HepG2 (cell line): ENCODE measurements around the gene IL17RC. TPM values are rescaled to one million over a fixed set of nuclear protein-coding genes. Genes with fewer than 3 reads are reported as not detected.

Experiments
- DR1 ChIP-seq: sonication (generic); formaldehyde crosslinking; IDR thresholded peaks from 2 replicates; pipeline ENCODE4 v1.8.0; 2021; ENCODE audit warnings: mild to moderate bottlenecking, missing genetic modification reagents, inconsistent platforms
- TCF7L2 ChIP-seq: IDR thresholded peaks from 2 replicates; pipeline ENCODE4 v1.6.1; 2011; ENCODE audit warnings: mild to moderate bottlenecking, low read depth, low read length, moderate library complexity
- ZNF350 ChIP-seq: sonication (generic); formaldehyde crosslinking; IDR thresholded peaks from 2 replicates; pipeline ENCODE4 v1.4.0; 2020; ENCODE audit warnings: mild to moderate bottlenecking, low read depth, missing genetic modification reagents, borderline replicate concordance
- ZNF530 ChIP-seq: sonication (generic); formaldehyde crosslinking; IDR thresholded peaks from 2 replicates; pipeline ENCODE4 v1.5.0; 2020; ENCODE audit warnings: low read depth, mild to moderate bottlenecking, missing genetic modification reagents
- polyA plus RNA-seq, 8 experiments: library from polyadenylated mRNA; depleted of rRNA in 3 of 8; stranded (reverse) in 7 of 8; unstranded in 1 of 8; fragments of >200 nt; fragmentation: Illumina TruSeq in 4 of 8; extraction: Trizol in 4 of 8; gene quantifications; 2 replicates each; pipeline versions ENCODE4 v1.2.1 to v1.2.3, GENCODE V29; 2011 to 2016; ENCODE audit warnings: low read depth in 4 of 8, missing spikeins in 1 of 8, mixed read lengths in 1 of 8; ENCODE audit not compliant: insufficient read depth in 1 of 8
- total RNA-seq, 5 experiments: library from RNA; depleted of rRNA; stranded (reverse); fragments of >200 nt; fragmentation: Illumina TruSeq; extraction: Trizol; gene quantifications; 2 replicates each; pipeline ENCODE4 v1.2.3, GENCODE V29; 2016; ENCODE audit warnings: low read depth in 1 of 5
- TF ChIP-seq, protein P1 (sequence below): IDR thresholded peaks from 2 replicates; pipeline ENCODE4 v1.6.1; 2016; ENCODE audit warnings: low read depth, missing genetic modification reagents, missing compliant biosample characterization
- TF ChIP-seq, protein P2 (sequence below), 2 experiments: fragments of 450-650 bp in 1 of 2; sonication (generic) in 1 of 2; formaldehyde crosslinking in 1 of 2; IDR thresholded peaks; 2 replicates each; pipeline versions ENCODE4 v1.6.1 to v1.8.0; 2016 to 2022; ENCODE audit warnings: antibody characterized with exemption in 1 of 2, mild to moderate bottlenecking in 1 of 2, missing genetic modification reagents in 1 of 2
- TF ChIP-seq, protein P3 (sequence below): sonication (generic); formaldehyde crosslinking; IDR thresholded peaks from 2 replicates; pipeline ENCODE4 v1.9.0; 2021; ENCODE audit warnings: missing genetic modification reagents, mild to moderate bottlenecking, borderline replicate concordance
- TF ChIP-seq, protein P4 (sequence below): sonication (generic); formaldehyde crosslinking; IDR thresholded peaks from 2 replicates; pipeline ENCODE4 v1.4.0; 2020; ENCODE audit warnings: mild to moderate bottlenecking, missing genetic modification reagents

The IL17RC gene
- total and polyA plus RNA-seq, 2 of the 13 experiments (the other 11 are each of a cell fraction or from before 2014, with no cell fraction given): 20.7 to 24.0 TPM

DNA sequence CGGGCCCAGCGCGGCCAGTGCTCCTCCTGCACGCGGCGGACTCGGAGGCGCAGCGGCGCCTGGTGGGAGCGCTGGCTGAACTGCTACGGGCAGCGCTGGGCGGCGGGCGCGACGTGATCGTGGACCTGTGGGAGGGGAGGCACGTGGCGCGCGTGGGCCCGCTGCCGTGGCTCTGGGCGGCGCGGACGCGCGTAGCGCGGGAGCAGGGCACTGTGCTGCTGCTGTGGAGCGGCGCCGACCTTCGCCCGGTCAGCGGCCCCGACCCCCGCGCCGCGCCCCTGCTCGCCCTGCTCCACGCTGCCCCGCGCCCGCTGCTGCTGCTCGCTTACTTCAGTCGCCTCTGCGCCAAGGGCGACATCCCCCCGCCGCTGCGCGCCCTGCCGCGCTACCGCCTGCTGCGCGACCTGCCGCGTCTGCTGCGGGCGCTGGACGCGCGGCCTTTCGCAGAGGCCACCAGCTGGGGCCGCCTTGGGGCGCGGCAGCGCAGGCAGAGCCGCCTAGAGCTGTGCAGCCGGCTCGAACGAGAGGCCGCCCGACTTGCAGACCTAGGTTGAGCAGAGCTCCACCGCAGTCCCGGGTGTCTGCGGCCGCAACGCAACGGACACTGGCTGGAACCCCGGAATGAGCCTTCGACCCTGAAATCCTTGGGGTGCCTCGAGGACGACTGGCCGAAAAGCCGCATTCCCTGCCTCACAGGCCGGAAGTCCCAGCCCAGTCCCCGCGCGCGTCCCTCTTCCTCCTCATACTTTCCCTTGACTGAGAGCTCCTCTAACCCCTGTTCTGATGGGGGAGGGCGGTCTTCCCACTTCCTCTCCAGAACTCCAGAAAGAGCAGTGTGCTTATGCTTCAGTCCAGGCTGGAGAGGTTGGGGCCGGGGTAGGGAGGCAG lies 1.4 kb upstream of the IL17RC start (continued):
- TF ChIP-seq, protein P1, sequence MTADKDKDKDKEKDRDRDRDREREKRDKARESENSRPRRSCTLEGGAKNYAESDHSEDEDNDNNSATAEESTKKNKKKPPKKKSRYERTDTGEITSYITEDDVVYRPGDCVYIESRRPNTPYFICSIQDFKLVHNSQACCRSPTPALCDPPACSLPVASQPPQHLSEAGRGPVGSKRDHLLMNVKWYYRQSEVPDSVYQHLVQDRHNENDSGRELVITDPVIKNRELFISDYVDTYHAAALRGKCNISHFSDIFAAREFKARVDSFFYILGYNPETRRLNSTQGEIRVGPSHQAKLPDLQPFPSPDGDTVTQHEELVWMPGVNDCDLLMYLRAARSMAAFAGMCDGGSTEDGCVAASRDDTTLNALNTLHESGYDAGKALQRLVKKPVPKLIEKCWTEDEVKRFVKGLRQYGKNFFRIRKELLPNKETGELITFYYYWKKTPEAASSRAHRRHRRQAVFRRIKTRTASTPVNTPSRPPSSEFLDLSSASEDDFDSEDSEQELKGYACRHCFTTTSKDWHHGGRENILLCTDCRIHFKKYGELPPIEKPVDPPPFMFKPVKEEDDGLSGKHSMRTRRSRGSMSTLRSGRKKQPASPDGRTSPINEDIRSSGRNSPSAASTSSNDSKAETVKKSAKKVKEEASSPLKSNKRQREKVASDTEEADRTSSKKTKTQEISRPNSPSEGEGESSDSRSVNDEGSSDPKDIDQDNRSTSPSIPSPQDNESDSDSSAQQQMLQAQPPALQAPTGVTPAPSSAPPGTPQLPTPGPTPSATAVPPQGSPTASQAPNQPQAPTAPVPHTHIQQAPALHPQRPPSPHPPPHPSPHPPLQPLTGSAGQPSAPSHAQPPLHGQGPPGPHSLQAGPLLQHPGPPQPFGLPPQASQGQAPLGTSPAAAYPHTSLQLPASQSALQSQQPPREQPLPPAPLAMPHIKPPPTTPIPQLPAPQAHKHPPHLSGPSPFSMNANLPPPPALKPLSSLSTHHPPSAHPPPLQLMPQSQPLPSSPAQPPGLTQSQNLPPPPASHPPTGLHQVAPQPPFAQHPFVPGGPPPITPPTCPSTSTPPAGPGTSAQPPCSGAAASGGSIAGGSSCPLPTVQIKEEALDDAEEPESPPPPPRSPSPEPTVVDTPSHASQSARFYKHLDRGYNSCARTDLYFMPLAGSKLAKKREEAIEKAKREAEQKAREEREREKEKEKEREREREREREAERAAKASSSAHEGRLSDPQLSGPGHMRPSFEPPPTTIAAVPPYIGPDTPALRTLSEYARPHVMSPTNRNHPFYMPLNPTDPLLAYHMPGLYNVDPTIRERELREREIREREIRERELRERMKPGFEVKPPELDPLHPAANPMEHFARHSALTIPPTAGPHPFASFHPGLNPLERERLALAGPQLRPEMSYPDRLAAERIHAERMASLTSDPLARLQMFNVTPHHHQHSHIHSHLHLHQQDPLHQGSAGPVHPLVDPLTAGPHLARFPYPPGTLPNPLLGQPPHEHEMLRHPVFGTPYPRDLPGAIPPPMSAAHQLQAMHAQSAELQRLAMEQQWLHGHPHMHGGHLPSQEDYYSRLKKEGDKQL: no peak; the same call in 1 of the 2 replicates
- TF ChIP-seq, protein P2, sequence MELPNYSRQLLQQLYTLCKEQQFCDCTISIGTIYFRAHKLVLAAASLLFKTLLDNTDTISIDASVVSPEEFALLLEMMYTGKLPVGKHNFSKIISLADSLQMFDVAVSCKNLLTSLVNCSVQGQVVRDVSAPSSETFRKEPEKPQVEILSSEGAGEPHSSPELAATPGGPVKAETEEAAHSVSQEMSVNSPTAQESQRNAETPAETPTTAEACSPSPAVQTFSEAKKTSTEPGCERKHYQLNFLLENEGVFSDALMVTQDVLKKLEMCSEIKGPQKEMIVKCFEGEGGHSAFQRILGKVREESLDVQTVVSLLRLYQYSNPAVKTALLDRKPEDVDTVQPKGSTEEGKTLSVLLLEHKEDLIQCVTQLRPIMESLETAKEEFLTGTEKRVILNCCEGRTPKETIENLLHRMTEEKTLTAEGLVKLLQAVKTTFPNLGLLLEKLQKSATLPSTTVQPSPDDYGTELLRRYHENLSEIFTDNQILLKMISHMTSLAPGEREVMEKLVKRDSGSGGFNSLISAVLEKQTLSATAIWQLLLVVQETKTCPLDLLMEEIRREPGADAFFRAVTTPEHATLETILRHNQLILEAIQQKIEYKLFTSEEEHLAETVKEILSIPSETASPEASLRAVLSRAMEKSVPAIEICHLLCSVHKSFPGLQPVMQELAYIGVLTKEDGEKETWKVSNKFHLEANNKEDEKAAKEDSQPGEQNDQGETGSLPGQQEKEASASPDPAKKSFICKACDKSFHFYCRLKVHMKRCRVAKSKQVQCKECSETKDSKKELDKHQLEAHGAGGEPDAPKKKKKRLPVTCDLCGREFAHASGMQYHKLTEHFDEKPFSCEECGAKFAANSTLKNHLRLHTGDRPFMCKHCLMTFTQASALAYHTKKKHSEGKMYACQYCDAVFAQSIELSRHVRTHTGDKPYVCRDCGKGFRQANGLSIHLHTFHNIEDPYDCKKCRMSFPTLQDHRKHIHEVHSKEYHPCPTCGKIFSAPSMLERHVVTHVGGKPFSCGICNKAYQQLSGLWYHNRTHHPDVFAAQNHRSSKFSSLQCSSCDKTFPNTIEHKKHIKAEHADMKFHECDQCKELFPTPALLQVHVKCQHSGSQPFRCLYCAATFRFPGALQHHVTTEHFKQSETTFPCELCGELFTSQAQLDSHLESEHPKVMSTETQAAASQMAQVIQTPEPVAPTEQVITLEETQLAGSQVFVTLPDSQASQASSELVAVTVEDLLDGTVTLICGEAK (IDR thresholded peaks at IDR 0.05): no peak
- TF ChIP-seq, protein P2 (CRISPR knock-in tag; IDR thresholded peaks at IDR 0.05): no peak; the same call in none of the 2 replicates
- TF ChIP-seq ZNF350 (CRISPR knock-in tag) (no peak), ZNF530 (CRISPR knock-in tag) (no peak), DR1 (CRISPR knock-in tag) (peak; percentile 50; the same call in 1 of the 2 replicates), TCF7L2 (no peak)
- TF ChIP-seq, protein P3, sequence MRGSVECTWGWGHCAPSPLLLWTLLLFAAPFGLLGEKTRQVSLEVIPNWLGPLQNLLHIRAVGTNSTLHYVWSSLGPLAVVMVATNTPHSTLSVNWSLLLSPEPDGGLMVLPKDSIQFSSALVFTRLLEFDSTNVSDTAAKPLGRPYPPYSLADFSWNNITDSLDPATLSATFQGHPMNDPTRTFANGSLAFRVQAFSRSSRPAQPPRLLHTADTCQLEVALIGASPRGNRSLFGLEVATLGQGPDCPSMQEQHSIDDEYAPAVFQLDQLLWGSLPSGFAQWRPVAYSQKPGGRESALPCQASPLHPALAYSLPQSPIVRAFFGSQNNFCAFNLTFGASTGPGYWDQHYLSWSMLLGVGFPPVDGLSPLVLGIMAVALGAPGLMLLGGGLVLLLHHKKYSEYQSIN (CRISPR knock-in tag): no peak; the same call in 1 of the 2 replicates
- TF ChIP-seq, protein P4, sequence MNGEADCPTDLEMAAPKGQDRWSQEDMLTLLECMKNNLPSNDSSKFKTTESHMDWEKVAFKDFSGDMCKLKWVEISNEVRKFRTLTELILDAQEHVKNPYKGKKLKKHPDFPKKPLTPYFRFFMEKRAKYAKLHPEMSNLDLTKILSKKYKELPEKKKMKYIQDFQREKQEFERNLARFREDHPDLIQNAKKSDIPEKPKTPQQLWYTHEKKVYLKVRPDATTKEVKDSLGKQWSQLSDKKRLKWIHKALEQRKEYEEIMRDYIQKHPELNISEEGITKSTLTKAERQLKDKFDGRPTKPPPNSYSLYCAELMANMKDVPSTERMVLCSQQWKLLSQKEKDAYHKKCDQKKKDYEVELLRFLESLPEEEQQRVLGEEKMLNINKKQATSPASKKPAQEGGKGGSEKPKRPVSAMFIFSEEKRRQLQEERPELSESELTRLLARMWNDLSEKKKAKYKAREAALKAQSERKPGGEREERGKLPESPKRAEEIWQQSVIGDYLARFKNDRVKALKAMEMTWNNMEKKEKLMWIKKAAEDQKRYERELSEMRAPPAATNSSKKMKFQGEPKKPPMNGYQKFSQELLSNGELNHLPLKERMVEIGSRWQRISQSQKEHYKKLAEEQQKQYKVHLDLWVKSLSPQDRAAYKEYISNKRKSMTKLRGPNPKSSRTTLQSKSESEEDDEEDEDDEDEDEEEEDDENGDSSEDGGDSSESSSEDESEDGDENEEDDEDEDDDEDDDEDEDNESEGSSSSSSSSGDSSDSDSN: peak; percentile 84
